OCI-LY7 (cell line): ENCODE data around the gene COL28A1. TPM values are rescaled to one million over a fixed set of nuclear protein-coding genes. Genes with fewer than 3 reads are reported as not detected.

Experiments used
- BruUV-seq: library from RNA; stranded (reverse); fragments of 400-500 nt; replicated peaks from 2 replicates; lab custom pipeline; 2021; lab: Mats Ljungman, UMichigan
- CTCF ChIA-PET: fragments of 300-600 bp; sonication (Branson Sonifier 250); formaldehyde crosslinking; loops from one replicate; lab custom pipeline; 2022; ENCODE audit warnings: antibody characterized with exemption; ENCODE audit not compliant: unreplicated experiment; lab: Charles Lee
- POLR2A ChIA-PET: fragments of 300-600 bp; sonication (Branson Sonifier 250); formaldehyde crosslinking; loops from one replicate; lab custom pipeline; 2022; ENCODE audit warnings: antibody characterized with exemption; lab: Charles Lee
- DNase-seq: peaks from one replicate; pipeline ENCODE4 v3.0.0-alpha.2; 2015; ENCODE audit warnings: low spot score
- H2AFZ ChIP-seq: fragments of 200-600 bp; sonication (generic), shearing (Covaris generic); 2 replicates; pipeline ENCODE4 v1.6.1; 2014; ENCODE audit warnings: mild to moderate bottlenecking, antibody characterized with exemption, low read length, moderate library complexity
- H3K27ac ChIP-seq: fragments of 200-600 bp; sonication (generic); 2 replicates; pipeline ENCODE4 v1.5.1; 2014; ENCODE audit warnings: mixed run types, low read depth, mild to moderate bottlenecking, moderate library complexity, low read length, inconsistent platforms; ENCODE audit not compliant: poor library complexity, severe bottlenecking
- H3K36me3 ChIP-seq: fragments of 200-600 bp; sonication (generic); 2 replicates; pipeline ENCODE4 v1.6.1; 2014; ENCODE audit warnings: mild to moderate bottlenecking, antibody characterized with exemption, low read length, moderate library complexity, mixed read lengths; ENCODE audit not compliant: insufficient read depth
- H3K4me1 ChIP-seq: fragments of 200-600 bp; sonication (generic); 2 replicates; pipeline ENCODE4 v1.5.1; 2014; ENCODE audit warnings: mild to moderate bottlenecking, low read length; ENCODE audit not compliant: insufficient read depth, poor library complexity, severe bottlenecking
- H3K4me2 ChIP-seq: fragments of 200-600 bp; sonication (generic); 2 replicates; pipeline ENCODE4 v1.6.1; 2014; ENCODE audit warnings: mild to moderate bottlenecking, low read length
- H3K4me3 ChIP-seq: fragments of 200-600 bp; sonication (generic); 2 replicates; pipeline ENCODE4 v1.5.1; 2014; ENCODE audit warnings: mild to moderate bottlenecking, low read depth, low read length; ENCODE audit not compliant: poor library complexity, severe bottlenecking
- H3K79me2 ChIP-seq: fragments of 200-600 bp; sonication (generic); 2 replicates; pipeline ENCODE4 v1.6.1; 2016; ENCODE audit warnings: low read depth, mild to moderate bottlenecking, low read length, moderate library complexity, mixed read lengths; ENCODE audit not compliant: insufficient read depth
- H3K9me2 ChIP-seq: fragments of 200-600 bp; sonication (generic); 2 replicates; pipeline ENCODE4 v1.6.1; 2016; ENCODE audit warnings: mild to moderate bottlenecking, low read length, mixed read lengths; ENCODE audit not compliant: insufficient read depth
- H3K9me3 ChIP-seq: fragments of 200-600 bp; sonication (generic); 2 replicates; pipeline ENCODE4 v1.6.1; 2014; ENCODE audit warnings: mild to moderate bottlenecking, mixed run types, low read length, mixed read lengths
- H4K20me1 ChIP-seq: fragments of 200-600 bp; sonication (generic); 2 replicates; pipeline ENCODE4 v1.6.1; 2014; ENCODE audit warnings: mild to moderate bottlenecking, antibody characterized with exemption, low read length, moderate library complexity, mixed read lengths; ENCODE audit not compliant: insufficient read depth
- EZH2phosphoT487 ChIP-seq: fragments of 200-600 bp; sonication (generic); IDR thresholded peaks from 2 replicates; pipeline ENCODE4 v1.6.1; 2018; ENCODE audit warnings: low read depth, borderline replicate concordance, mild to moderate bottlenecking, mixed run types, antibody characterized with exemption, low read length, moderate library complexity, mixed read lengths
- intact Hi-C: fragments of 100-400 bp; cut with micrococcal nuclease; formaldehyde crosslinking; loops from one replicate; pipeline ENCODE4 v1.10.0; 2022; ENCODE audit not compliant: unreplicated experiment
- total RNA-seq, 2 experiments: library from RNA; depleted of rRNA in 1 of 2; stranded (reverse); fragments of >200 nt in 1 of 2; shearing (Covaris generic) in 1 of 2; gene quantifications; 2 replicates each; pipeline ENCODE4 v1.2.3, GENCODE V29; 2014 to 2022
- TF ChIP-seq, protein P1 (sequence below): fragments of 200-600 bp; sonication (generic); conservative IDR thresholded peaks from 2 replicates; pipeline ENCODE4 v1.5.1; 2014; ENCODE audit warnings: mild to moderate bottlenecking, antibody characterized with exemption, low read length, moderate library complexity, mixed read lengths

COL28A1 gene
- total RNA-seq, 2 experiments from 2014 or later = not detected

DNA sequence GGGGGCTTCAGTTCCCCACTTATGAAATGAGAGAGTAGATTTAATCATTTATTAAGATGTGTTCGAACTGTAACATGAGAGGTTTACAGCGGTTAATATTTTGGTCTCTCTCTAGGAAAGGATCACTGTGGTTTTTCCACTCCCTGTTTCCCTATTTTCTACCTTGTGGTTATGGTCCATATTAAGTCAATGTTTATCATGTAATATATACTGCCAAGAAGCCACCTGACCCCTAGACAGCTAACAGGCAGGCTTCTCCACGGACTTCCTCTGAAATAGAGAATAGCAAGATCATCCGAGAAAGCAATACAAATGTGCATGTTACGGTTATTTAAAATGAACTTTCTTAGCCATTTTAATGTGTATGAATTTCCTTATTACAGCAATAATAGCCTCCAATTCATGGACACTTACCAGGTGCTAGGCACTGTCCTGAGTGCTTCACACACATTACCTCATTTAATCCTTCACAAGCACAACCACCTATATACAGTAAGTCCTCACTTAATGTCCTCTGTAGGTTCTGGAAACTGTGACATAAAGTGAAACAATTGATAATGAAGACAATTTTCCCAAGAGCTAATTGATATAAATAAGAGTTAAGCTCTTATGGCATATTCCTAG, 835 bp upstream of the COL28A1 start:
- Histone ChIP-seq H3K36me3 (no peaks in the 10 kb centered on the region), H3K4me1 (no peaks in the 10 kb centered on the region), H3K27ac (no peak overlapping the region), H2AFZ (no peak overlapping the region), H4K20me1 (no peaks in the 10 kb centered on the region), H3K79me2 (no peaks in the 10 kb centered on the region), H3K9me2 (no peaks in the 10 kb centered on the region), H3K4me3 (no peak overlapping the region), H3K9me3 (no peaks in the 10 kb centered on the region), H3K4me2 (no peak overlapping the region)
- intact Hi-C loops = no loop called here
- POLR2A ChIA-PET = interaction anchor here (0.7 kb wide), 1 partner anchor 49 kb away, joined by 3 read pairs; no protein-coding TSS in a partner anchor
- CTCF ChIA-PET = no interaction called here
- BruUV-seq = no TSS peak
- no peak for DNase-seq
- TF ChIP-seq, protein P1, sequence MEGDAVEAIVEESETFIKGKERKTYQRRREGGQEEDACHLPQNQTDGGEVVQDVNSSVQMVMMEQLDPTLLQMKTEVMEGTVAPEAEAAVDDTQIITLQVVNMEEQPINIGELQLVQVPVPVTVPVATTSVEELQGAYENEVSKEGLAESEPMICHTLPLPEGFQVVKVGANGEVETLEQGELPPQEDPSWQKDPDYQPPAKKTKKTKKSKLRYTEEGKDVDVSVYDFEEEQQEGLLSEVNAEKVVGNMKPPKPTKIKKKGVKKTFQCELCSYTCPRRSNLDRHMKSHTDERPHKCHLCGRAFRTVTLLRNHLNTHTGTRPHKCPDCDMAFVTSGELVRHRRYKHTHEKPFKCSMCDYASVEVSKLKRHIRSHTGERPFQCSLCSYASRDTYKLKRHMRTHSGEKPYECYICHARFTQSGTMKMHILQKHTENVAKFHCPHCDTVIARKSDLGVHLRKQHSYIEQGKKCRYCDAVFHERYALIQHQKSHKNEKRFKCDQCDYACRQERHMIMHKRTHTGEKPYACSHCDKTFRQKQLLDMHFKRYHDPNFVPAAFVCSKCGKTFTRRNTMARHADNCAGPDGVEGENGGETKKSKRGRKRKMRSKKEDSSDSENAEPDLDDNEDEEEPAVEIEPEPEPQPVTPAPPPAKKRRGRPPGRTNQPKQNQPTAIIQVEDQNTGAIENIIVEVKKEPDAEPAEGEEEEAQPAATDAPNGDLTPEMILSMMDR = no peak
- no peak for TF ChIP-seq EZH2phosphoT487

DNA sequence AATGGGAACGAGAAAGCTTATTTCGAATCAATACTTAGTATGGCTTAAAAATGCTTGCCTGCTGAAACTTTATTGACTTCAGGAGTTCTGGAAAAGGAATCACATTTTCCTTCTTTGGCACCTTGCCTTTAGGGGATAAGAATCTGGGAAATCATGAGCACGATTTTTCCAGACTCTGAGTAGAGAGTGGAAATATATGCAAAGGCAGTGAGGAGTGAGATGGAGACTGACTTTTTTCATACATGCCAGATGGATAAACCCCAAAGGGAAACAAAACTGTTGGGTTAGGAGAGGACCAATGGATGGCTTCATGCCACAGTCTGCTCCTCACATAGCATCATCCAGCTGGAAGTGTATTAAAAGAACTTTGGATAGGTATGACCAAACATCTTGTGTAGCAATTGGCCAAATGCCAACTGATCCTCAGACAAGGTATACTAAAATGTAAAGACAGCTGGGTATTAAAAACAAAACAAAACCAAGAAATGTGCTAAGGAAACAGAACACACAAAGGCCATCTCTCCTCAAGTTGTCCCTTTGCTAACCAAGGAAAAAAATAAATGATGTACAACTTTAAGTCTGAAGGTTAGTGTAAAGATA, 1.7 kb downstream of the COL28A1 start:
- Histone ChIP-seq H4K20me1 (no peaks in the 10 kb centered on the region), H2AFZ (no peak overlapping the region), H3K9me2 (no peaks in the 10 kb centered on the region), H3K79me2 (no peaks in the 10 kb centered on the region), H3K27ac (no peak overlapping the region), H3K4me3 (no peak overlapping the region), H3K36me3 (no peaks in the 10 kb centered on the region), H3K4me1 (no peaks in the 10 kb centered on the region), H3K4me2 (no peak overlapping the region), H3K9me3 (no peaks in the 10 kb centered on the region)
- DNase-seq = no peak
- POLR2A ChIA-PET = no interaction called here
- no TSS peak for BruUV-seq
- CTCF ChIA-PET = no interaction called here
- TF ChIP-seq, protein P1 = no peak
- no peak for TF ChIP-seq EZH2phosphoT487
- intact Hi-C loops = no loop called here

DNA sequence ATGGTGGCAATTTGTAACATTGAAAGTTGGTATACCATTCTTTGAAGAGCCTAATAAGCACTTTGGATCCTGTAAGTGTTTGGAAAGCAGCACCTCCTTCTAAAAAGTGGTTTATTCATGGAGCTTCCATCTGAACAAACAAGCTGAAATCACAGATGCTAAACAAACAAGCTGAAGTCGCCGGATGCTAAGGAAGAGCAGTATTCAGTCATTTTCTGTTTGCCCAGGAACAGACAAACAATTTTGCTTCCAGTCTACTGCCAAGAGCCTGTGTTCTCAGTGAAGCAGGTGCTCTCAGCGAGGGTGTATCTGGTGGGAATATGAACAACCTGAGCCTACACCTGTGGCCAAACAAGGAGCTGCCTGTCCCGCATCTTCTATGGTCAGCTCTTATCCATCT, 6.3 kb downstream of the COL28A1 start:
- no peaks in the 10 kb centered on the region for H3K36me3 ChIP-seq
- ChIA-PET POLR2A (interaction anchor here (0.5 to 0.7 kb wide), 2 partner anchors 79 to 417 kb away, joined by 3 to 4 read pairs; no protein-coding TSS in a partner anchor), CTCF (no interaction called here)
- H3K4me3 ChIP-seq = no peak overlapping the region
- intact Hi-C loops = loop anchor here (10.0 kb wide), 1 partner anchor 765 kb away; no protein-coding TSS in a partner anchor
- no peak for DNase-seq
- no peaks in the 10 kb centered on the region for H3K9me2 ChIP-seq
- no peak overlapping the region for H2AFZ ChIP-seq
- H3K9me3 ChIP-seq = no peaks in the 10 kb centered on the region
- H3K4me1 ChIP-seq = no peaks in the 10 kb centered on the region
- no peaks in the 10 kb centered on the region for H3K79me2 ChIP-seq
- TF ChIP-seq, protein P1 = no peak
- no peak for TF ChIP-seq EZH2phosphoT487
- no peak overlapping the region for H3K27ac ChIP-seq
- no peaks in the 10 kb centered on the region for H4K20me1 ChIP-seq
- no peak overlapping the region for H3K4me2 ChIP-seq
- no TSS peak for BruUV-seq
